AG04449 (cell line): ENCODE results near the gene NME7.

Source experiments
- CTCF ChIA-PET: fragments of 350-600 bp; formaldehyde crosslinking; extraction: SDS; loops from one replicate; lab custom pipeline; 2021; ENCODE audit warnings: antibody characterized with exemption; lab: Yijun Ruan, JAX
- POLR2A ChIA-PET: fragments of 400-600, 350-600 bp; formaldehyde crosslinking; extraction: SDS; loops from one replicate; lab custom pipeline; 2020; ENCODE audit warnings: antibody characterized with exemption, inconsistent platforms; lab: Yijun Ruan, JAX
- DNase-seq: peaks from one replicate; pipeline ENCODE4 v3.0.0-alpha.2; 2010; ENCODE audit warnings: low read depth, low spot score
- H3K4me3 ChIP-seq: 2 replicates; pipeline ENCODE4 v1.5.1; 2011; ENCODE audit warnings: low read depth, mild to moderate bottlenecking, control low read depth, low read length
- CTCF ChIP-seq: IDR thresholded peaks from one replicate; pipeline ENCODE4 v1.5.1; 2011; ENCODE audit warnings: mild to moderate bottlenecking, moderate library complexity, low read length, control low read depth, inconsistent platforms; ENCODE audit not compliant: insufficient read depth; ENCODE audit errors: missing control alignments

NME7 gene

GRCh38 chr1:169110689-169111447, 256.7 kb downstream of the NME7 start:
- ChIA-PET POLR2A (no interaction called here), CTCF (interaction anchor here (0.8 to 3.2 kb wide), 5 partner anchors 9 to 508 kb away, joined by 3 to 16 read pairs (median 3); no protein-coding TSS in a partner anchor)
- DNase-seq: no peak
- no peak overlapping the region for H3K4me3 ChIP-seq
- TF ChIP-seq CTCF: no peak

- H3K4me3 ChIP-seq: peak overlapping the region; percentile 10; the same call in 1 of the 2 replicates
Observed at GRCh38 chr1:169110236-169110635, 257.4 kb downstream of the NME7 start.

DNA sequence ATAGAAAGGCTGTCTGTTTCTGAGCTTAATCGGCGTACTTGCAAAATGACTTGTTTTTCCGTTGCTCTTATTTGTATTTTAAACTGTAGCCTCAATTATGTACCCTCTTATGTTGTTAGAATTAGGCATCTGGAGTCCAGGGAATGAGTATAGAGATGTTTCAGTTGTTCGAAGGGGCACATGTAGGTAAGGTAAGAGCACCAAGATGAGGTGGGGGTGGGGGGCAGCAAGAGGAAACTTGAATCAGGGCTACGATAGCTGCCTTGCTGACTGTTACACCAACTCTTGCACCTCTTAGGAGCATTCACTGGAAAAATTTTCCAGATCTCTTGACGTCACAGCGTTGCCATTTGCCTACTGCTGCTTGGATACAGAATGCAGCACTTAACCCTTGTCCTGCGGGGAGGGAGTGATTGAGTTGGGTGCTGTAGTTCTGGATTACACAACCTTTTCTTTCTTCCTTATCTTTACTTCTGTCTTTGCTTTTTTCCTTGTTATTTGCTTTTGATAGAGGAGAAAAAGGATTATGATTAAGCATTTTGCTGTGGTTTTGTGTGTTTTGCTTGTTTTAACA, 257.9 kb downstream of the NME7 start:
- no peak for TF ChIP-seq CTCF
- DNase-seq: peak; percentile 37

More at GRCh38 chr1:169110236-169110635, 257.4 kb downstream of the NME7 start:
- DNase-seq: no peak
- CTCF ChIA-PET: interaction anchor here (0.8 to 3.2 kb wide), 5 partner anchors 9 to 507 kb away, joined by 3 to 16 read pairs (median 3); no protein-coding TSS in a partner anchor
- POLR2A ChIA-PET: no interaction called here
- no peak for TF ChIP-seq CTCF

GRCh38 chr1:169108863-169109560, 258.6 kb downstream of the NME7 start:
- TF ChIP-seq CTCF: peak; percentile 3
- H3K4me3 ChIP-seq: no peak overlapping the region
- ChIA-PET CTCF (interaction anchor here (1.6 to 1.9 kb wide), 3 partner anchors 8 to 239 kb away, joined by 3 to 12 read pairs (median 8); no protein-coding TSS in a partner anchor), POLR2A (no interaction called here)
- no peak for DNase-seq

More for the DNA sequence above, 257.9 kb downstream of the NME7 start:
- ChIA-PET CTCF (interaction anchor here (1.1 to 1.7 kb wide), 3 partner anchors 9 to 239 kb away, joined by 3 to 12 read pairs (median 3); no protein-coding TSS in a partner anchor), POLR2A (no interaction called here)
- no peak overlapping the region; the same call in none of the 2 replicates for H3K4me3 ChIP-seq

DNA sequence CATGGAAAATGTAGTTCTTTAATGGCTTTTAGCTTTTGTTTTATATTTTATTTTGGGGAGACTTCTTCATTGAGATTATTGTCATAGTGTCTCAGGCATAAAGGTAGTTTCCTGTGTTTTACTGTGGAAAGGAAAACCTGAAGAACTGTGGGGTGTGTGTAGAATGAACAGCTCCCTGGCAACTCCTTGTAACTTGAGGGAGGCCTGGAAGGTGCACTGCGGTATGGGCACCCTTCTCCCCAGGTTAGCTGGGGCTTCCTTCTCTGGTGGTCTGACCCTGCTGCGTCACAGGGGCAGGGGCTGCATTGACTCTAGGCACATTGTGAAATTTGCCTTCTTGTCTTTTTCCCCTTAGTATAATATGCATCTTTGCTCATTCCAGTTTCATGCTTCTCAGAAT, 259.4 kb downstream of the NME7 start:
- H3K4me3 ChIP-seq: peak overlapping the region; percentile 86
- TF ChIP-seq CTCF: no peak
- CTCF ChIA-PET: interaction anchor here (1.7 to 1.9 kb wide), 2 partner anchors 12 to 240 kb away, joined by 8 to 12 read pairs; no protein-coding TSS in a partner anchor
- POLR2A ChIA-PET: interaction anchor here (1.0 kb wide), 1 partner anchor 34 kb away, joined by 3 read pairs; no protein-coding TSS in a partner anchor
- DNase-seq: no peak
